ENCODE results near the gene UCN. TPM values are rescaled to one million over a fixed set of nuclear protein-coding genes. Genes with fewer than 3 reads are reported as not detected.

The UCN gene
- total and polyA plus RNA-seq, 2 donors from 2014 or later: 1.3 to 1.4 TPM

DNA sequence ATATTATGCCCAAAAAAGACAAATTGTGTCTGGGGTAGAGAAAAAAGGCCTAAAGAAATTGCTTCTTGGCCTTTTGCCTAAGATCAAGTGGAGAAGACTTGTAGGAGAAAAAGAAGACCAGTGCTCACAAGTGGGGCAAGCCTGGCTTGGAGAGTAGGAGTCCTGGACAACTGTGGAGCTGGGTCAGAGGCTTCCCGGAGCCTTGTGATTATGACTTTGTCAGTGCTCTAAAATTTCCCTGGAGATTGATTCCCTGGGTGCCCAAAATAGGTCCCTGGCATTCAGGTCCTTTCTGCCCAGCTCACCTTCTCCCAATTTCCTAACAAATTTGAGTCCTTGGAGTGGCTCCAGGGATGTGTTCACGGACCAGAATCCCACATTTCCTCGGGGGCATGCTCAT lies 26.8 kb downstream of the UCN start:
- no peaks in the 10 kb centered on the region for H3K4me1 ChIP-seq (ENCODE audit: control insufficient read depth in 2 of 3, insufficient read depth in 2 of 3, low read depth in 1 of 3, low read length in 3 of 3)
- DNase-seq (no peak), FAIRE-seq (no peak)
- no peaks in the 10 kb centered on the region for H3K9me3 ChIP-seq (ENCODE audit: control insufficient read depth in 2 of 3, insufficient read depth in 1 of 3, low read length in 3 of 3)
- H3K4me3 ChIP-seq (ENCODE audit: low read length in 3 of 3): no peak overlapping the region
- no peak overlapping the region for H3K9ac ChIP-seq (ENCODE audit: low read length in 3 of 3)
- TF ChIP-seq, protein P1, sequence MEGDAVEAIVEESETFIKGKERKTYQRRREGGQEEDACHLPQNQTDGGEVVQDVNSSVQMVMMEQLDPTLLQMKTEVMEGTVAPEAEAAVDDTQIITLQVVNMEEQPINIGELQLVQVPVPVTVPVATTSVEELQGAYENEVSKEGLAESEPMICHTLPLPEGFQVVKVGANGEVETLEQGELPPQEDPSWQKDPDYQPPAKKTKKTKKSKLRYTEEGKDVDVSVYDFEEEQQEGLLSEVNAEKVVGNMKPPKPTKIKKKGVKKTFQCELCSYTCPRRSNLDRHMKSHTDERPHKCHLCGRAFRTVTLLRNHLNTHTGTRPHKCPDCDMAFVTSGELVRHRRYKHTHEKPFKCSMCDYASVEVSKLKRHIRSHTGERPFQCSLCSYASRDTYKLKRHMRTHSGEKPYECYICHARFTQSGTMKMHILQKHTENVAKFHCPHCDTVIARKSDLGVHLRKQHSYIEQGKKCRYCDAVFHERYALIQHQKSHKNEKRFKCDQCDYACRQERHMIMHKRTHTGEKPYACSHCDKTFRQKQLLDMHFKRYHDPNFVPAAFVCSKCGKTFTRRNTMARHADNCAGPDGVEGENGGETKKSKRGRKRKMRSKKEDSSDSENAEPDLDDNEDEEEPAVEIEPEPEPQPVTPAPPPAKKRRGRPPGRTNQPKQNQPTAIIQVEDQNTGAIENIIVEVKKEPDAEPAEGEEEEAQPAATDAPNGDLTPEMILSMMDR (IDR thresholded peaks at IDR 0.05; ENCODE audit: borderline replicate concordance, extremely low read depth, insufficient read depth): no peak
- no peaks in the 10 kb centered on the region for H3K27me3 ChIP-seq (ENCODE audit: control insufficient read depth, insufficient read depth, low read length)
- no peak overlapping the region for H3K27ac ChIP-seq (ENCODE audit: low read depth in 2 of 2, low read length in 2 of 2)
- intact Hi-C loops (cut with DNase I): no loop called here
- H3K36me3 ChIP-seq (ENCODE audit: control insufficient read depth in 2 of 3, insufficient read depth in 3 of 3, low read length in 3 of 3): no peaks in the 10 kb centered on the region

DNA sequence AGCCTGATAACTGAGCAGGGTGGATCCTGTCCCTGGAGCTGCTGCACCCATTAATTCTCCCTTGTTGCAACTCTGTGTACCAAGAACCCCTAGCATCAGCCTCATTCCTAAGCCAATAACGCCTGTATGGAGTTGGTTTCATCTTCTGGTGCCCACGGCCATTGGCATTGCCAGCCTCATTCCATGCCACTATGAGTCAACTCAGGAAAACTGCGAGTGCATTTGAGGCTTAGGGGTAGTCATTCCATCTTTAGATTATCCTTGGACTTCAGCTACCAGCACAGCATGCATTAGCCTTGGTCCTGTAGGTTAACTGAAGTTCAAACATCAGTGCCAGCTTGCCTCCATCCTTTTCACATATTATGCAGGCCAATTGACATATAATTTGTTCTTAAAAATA lies 27.4 kb downstream of the UCN start:
- Histone ChIP-seq H3K9ac (ENCODE audit: low read length in 3 of 3) (no peak overlapping the region), H3K9me3 (ENCODE audit: control insufficient read depth in 2 of 3, insufficient read depth in 1 of 3, low read length in 3 of 3) (no peaks in the 10 kb centered on the region), H3K36me3 (ENCODE audit: control insufficient read depth in 2 of 3, insufficient read depth in 3 of 3, low read length in 3 of 3) (no peaks in the 10 kb centered on the region), H3K27ac (ENCODE audit: low read depth in 2 of 2, low read length in 2 of 2) (no peak overlapping the region), H3K4me3 (ENCODE audit: low read length in 3 of 3) (no peak overlapping the region), H3K27me3 (ENCODE audit: control insufficient read depth, insufficient read depth, low read length) (no peaks in the 10 kb centered on the region), H3K4me1 (ENCODE audit: control insufficient read depth in 2 of 3, insufficient read depth in 2 of 3, low read depth in 1 of 3, low read length in 3 of 3) (no peaks in the 10 kb centered on the region)
- FAIRE-seq: no peak
- no peak for DNase-seq
- TF ChIP-seq, protein P1 (IDR thresholded peaks at IDR 0.05; ENCODE audit: borderline replicate concordance, extremely low read depth, insufficient read depth): no peak
- intact Hi-C loops (cut with DNase I): no loop called here

DNA sequence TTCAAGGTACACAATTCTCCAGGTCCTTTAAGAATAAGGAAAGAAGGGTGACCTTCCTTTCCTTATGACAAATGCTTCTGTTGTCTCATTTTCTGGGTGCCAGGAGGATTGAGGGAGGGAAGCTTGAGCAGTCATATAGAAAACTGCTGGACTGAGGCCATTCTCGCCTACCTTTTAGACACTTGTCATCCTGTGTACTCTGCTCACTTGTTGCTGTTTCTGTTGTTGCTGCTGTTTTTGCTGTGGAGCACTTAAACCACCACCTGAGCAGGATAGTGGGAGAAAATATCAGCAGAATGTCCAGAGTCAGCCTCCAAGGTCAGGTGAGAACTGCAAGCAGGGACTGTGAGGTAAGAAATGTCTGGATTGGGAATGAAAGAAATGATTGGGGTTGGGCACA lies 30.2 kb downstream of the UCN start:
- intact Hi-C loops (cut with DNase I): loop anchor here (10.0 kb wide), 1 partner anchor 333 kb away; no protein-coding TSS in a partner anchor
- H3K27me3 ChIP-seq (ENCODE audit: control insufficient read depth, insufficient read depth, low read length): no peaks in the 10 kb centered on the region
- H3K9ac ChIP-seq (ENCODE audit: low read length in 3 of 3): no peak overlapping the region
- H3K27ac ChIP-seq (ENCODE audit: low read depth in 2 of 2, low read length in 2 of 2): no peak overlapping the region
- no peaks in the 10 kb centered on the region for H3K36me3 ChIP-seq (ENCODE audit: control insufficient read depth in 2 of 3, insufficient read depth in 3 of 3, low read length in 3 of 3)
- H3K9me3 ChIP-seq (ENCODE audit: control insufficient read depth in 2 of 3, insufficient read depth in 1 of 3, low read length in 3 of 3): no peaks in the 10 kb centered on the region
- no peak overlapping the region for H3K4me3 ChIP-seq (ENCODE audit: low read length in 3 of 3)
- no peaks in the 10 kb centered on the region for H3K4me1 ChIP-seq (ENCODE audit: control insufficient read depth in 2 of 3, insufficient read depth in 2 of 3, low read depth in 1 of 3, low read length in 3 of 3)
- TF ChIP-seq, protein P1 (IDR thresholded peaks at IDR 0.05; ENCODE audit: borderline replicate concordance, extremely low read depth, insufficient read depth): no peak
- DNase-seq: no peak
- no peak for FAIRE-seq
